ENCODE data around the gene TUBGCP2.

The TUBGCP2 gene

GRCh38 chr10:133302230-133302629 is 6.4 kb downstream of the TUBGCP2 start:
- DNase-seq (ENCODE audit: low read depth in 2 of 2): no peak

- DNase-seq (ENCODE audit: low read depth in 2 of 2): no peak
Measured at GRCh38 chr10:133299738-133300137, 8.9 kb downstream of the TUBGCP2 start.

- DNase-seq (ENCODE audit: low read depth in 2 of 2): no peak
Measured at GRCh38 chr10:133299224-133299623, 9.4 kb downstream of the TUBGCP2 start.

GRCh38 chr10:133298466-133298865 is 10.2 kb downstream of the TUBGCP2 start:
- no peak for DNase-seq (ENCODE audit: low read depth in 2 of 2)

GRCh38 chr10:133297504-133297903 is 11.2 kb downstream of the TUBGCP2 start:
- DNase-seq (ENCODE audit: low read depth in 2 of 2): no peak

- no peak for DNase-seq (ENCODE audit: low read depth in 2 of 2)
Measured at GRCh38 chr10:133295426-133296320, 13.0 kb downstream of the TUBGCP2 start.

- DNase-seq (ENCODE audit: low read depth in 2 of 2): no peak
Measured at GRCh38 chr10:133294189-133294588, 14.5 kb downstream of the TUBGCP2 start.

- DNase-seq (ENCODE audit: low read depth in 2 of 2): no peak
Measured at GRCh38 chr10:133293810-133294119, 14.9 kb downstream of the TUBGCP2 start.

- no peak for DNase-seq (ENCODE audit: low read depth in 2 of 2)
Measured at GRCh38 chr10:133292919-133293809, 15.5 kb downstream of the TUBGCP2 start.

GRCh38 chr10:133289761-133290160 is 18.9 kb downstream of the TUBGCP2 start:
- no peak for DNase-seq (ENCODE audit: low read depth in 2 of 2)

- no peak for DNase-seq (ENCODE audit: low read depth in 2 of 2)
Measured at GRCh38 chr10:133287832-133288500, 20.7 kb downstream of the TUBGCP2 start.

GRCh38 chr10:133286366-133286765 is 22.3 kb downstream of the TUBGCP2 start:
- DNase-seq (ENCODE audit: low read depth in 2 of 2): no peak

- no peak for DNase-seq (ENCODE audit: low read depth in 2 of 2)
Measured at GRCh38 chr10:133285217-133285616, 23.5 kb downstream of the TUBGCP2 start.

- DNase-seq (ENCODE audit: low read depth in 2 of 2): no peak
Measured at GRCh38 chr10:133283931-133284330, 24.7 kb downstream of the TUBGCP2 start.

GRCh38 chr10:133282846-133283390 is 25.8 kb downstream of the TUBGCP2 start:
- DNase-seq (ENCODE audit: low read depth in 2 of 2): no peak

- DNase-seq (ENCODE audit: low read depth in 2 of 2): no peak
Measured at GRCh38 chr10:133281628-133282372, 26.9 kb downstream of the TUBGCP2 start.

GRCh38 chr10:133281084-133281483 is 27.6 kb downstream of the TUBGCP2 start:
- DNase-seq (ENCODE audit: low read depth in 2 of 2): no peak

- no peak for DNase-seq (ENCODE audit: low read depth in 2 of 2)
Measured at GRCh38 chr10:133280391-133281059, 28.1 kb downstream of the TUBGCP2 start.

- DNase-seq (ENCODE audit: low read depth in 2 of 2): no peak
Measured at GRCh38 chr10:133279326-133280226, 29.1 kb downstream of the TUBGCP2 start.

Measured in stimulated activated CD8-positive, alpha-beta memory T cell treated with anti-CD3 and anti-CD28 coated beads, Interleukin-15, amount 100 ng/mL, for 4 hours (primary cell).